Bronchial epithelial cell (primary cell): Measurements from ENCODE around the gene PIGN. TPM values are rescaled to one million over a fixed set of nuclear protein-coding genes. Genes with fewer than 3 reads are reported as not detected.

Source experiments
- DNase-seq: peaks from one replicate; pipeline ENCODE4 v3.0.0-alpha.2; 2010; ENCODE audit warnings: low read depth
- FAIRE-seq: peaks from 2 replicates; lab custom pipeline; 2011; peaks lifted over from hg19 to GRCh38; lab: Jason Lieb, UNC
- H3K27me3 ChIP-seq: 2 replicates; pipeline ENCODE4 v1.5.1; 2011; ENCODE audit warnings: low read length; ENCODE audit not compliant: control insufficient read depth, insufficient read depth
- H3K36me3 ChIP-seq: 2 replicates; pipeline ENCODE4 v1.5.1; 2011; ENCODE audit warnings: low read length; ENCODE audit not compliant: control insufficient read depth, insufficient read depth
- H3K4me3 ChIP-seq: 2 replicates; pipeline ENCODE4 v1.5.1; 2011; ENCODE audit warnings: mild to moderate bottlenecking, low read depth, low read length, control low read depth
- CTCF ChIP-seq: IDR thresholded peaks from 2 replicates; pipeline ENCODE4 v1.5.1; 2011; ENCODE audit warnings: mild to moderate bottlenecking, moderate library complexity, low read length, control low read depth, inconsistent platforms; ENCODE audit not compliant: insufficient read depth, severe bottlenecking
- total RNA-seq: library from RNA; depleted of rRNA; stranded (reverse); fragments of >200 nt; gene quantifications from 2 replicates; pipeline ENCODE4 v1.2.1, GENCODE V29; 2014

The PIGN gene
- total RNA-seq, 1 donor from 2014 or later = 42.1 TPM

GRCh38 chr18:61991201-61991600, 195.7 kb downstream of the PIGN start:
- FAIRE-seq (no peak), DNase-seq (peak; percentile 40)
- H3K27me3 ChIP-seq = no peaks in the 10 kb centered on the region
- no peak for TF ChIP-seq CTCF
- no peak overlapping the region for H3K4me3 ChIP-seq
- no peaks in the 10 kb centered on the region for H3K36me3 ChIP-seq

Other genes starting within 250 kb of the PIGN start
- gene RELCH, start 199 bp upstream of the PIGN start, total RNA-seq = 29.5 and 50.6 TPM in 2 replicates
- under 0.01 and 1.2 TPM in 2 replicates for gene TNFRSF11A, start 138.3 kb upstream of the PIGN start, total RNA-seq